Measurements from ENCODE around the gene CST2.
A peak's percentile ranks its signal among the peaks of the same experiment; 100 is the strongest.
"Not testable (repeated sequence)": the region's sequence is repeated elsewhere in the genome, so short reads cannot be mapped to it uniquely, and the experiment has no call there.

CST2 gene

GRCh38 chr20:23782366-23782983, 44.1 kb downstream of the CST2 start:
- Histone ChIP-seq H3K4me2 (ENCODE audit: low read depth, low read length, poor library complexity, severe bottlenecking) (no peak overlapping the region), H3F3A (ENCODE audit: low read depth) (no peaks in the 10 kb centered on the region), H4K20me1 (ENCODE audit: insufficient read depth, low read length, poor library complexity, severe bottlenecking) (no peaks in the 10 kb centered on the region), H2AFZ (ENCODE audit: low read length) (no peak overlapping the region), H3K4me3 (ENCODE audit: low read length, poor library complexity, severe bottlenecking) (no peak overlapping the region), H3K9me3 (ENCODE audit: insufficient read depth, low read depth, low read length) (no peaks in the 10 kb centered on the region), H3K79me2 (ENCODE audit: insufficient read depth, low read length) (no peaks in the 10 kb centered on the region), H3K9ac (ENCODE audit: low read depth, low read length, poor library complexity, severe bottlenecking) (no peak overlapping the region), H3K27me3 (ENCODE audit: insufficient read depth, low read length, poor library complexity, severe bottlenecking) (no peaks in the 10 kb centered on the region), H3K9me2 (replicated peaks; ENCODE audit: low read depth, low read length) (no peaks in the 10 kb centered on the region), H3K36me3 (ENCODE audit: insufficient read depth, low read length) (no peaks in the 10 kb centered on the region), H3K4me1 (ENCODE audit: insufficient read depth, low read length, poor library complexity, severe bottlenecking) (no peaks in the 10 kb centered on the region)
- no peak for TF ChIP-seq EZH2phosphoT487 (IDR thresholded peaks at IDR 0.05; ENCODE audit: borderline replicate concordance)
- TF ChIP-seq CTCF (conservative IDR thresholded peaks at IDR 0.05; ENCODE audit: low read length), result peak; percentile 68

- H3K79me2 ChIP-seq (ENCODE audit: insufficient read depth, low read length); H2AFZ ChIP-seq (ENCODE audit: low read length); H3K4me2 ChIP-seq (ENCODE audit: low read depth, low read length, poor library complexity, severe bottlenecking); H3K27me3 ChIP-seq (ENCODE audit: insufficient read depth, low read length, poor library complexity, severe bottlenecking); H4K20me1 ChIP-seq (ENCODE audit: insufficient read depth, low read length, poor library complexity, severe bottlenecking); H3K9me2 ChIP-seq (replicated peaks; ENCODE audit: low read depth, low read length); H3K9ac ChIP-seq (ENCODE audit: low read depth, low read length, poor library complexity, severe bottlenecking); H3K36me3 ChIP-seq (ENCODE audit: insufficient read depth, low read length); H3K9me3 ChIP-seq (ENCODE audit: insufficient read depth, low read depth, low read length); H3K4me3 ChIP-seq (ENCODE audit: low read length, poor library complexity, severe bottlenecking); H3K4me1 ChIP-seq (ENCODE audit: insufficient read depth, low read length, poor library complexity, severe bottlenecking); H3F3A ChIP-seq (ENCODE audit: low read depth): not testable (repeated sequence)
Observed at GRCh38 chr20:23778676-23779075, 47.9 kb downstream of the CST2 start.

- H3K79me2 ChIP-seq (ENCODE audit: insufficient read depth, low read length); H3K9me3 ChIP-seq (ENCODE audit: insufficient read depth, low read depth, low read length); H3K4me1 ChIP-seq (ENCODE audit: insufficient read depth, low read length, poor library complexity, severe bottlenecking); H3F3A ChIP-seq (ENCODE audit: low read depth); H3K36me3 ChIP-seq (ENCODE audit: insufficient read depth, low read length); H3K9me2 ChIP-seq (replicated peaks; ENCODE audit: low read depth, low read length); H3K9ac ChIP-seq (ENCODE audit: low read depth, low read length, poor library complexity, severe bottlenecking); H3K4me2 ChIP-seq (ENCODE audit: low read depth, low read length, poor library complexity, severe bottlenecking); H4K20me1 ChIP-seq (ENCODE audit: insufficient read depth, low read length, poor library complexity, severe bottlenecking); H3K27me3 ChIP-seq (ENCODE audit: insufficient read depth, low read length, poor library complexity, severe bottlenecking); H3K4me3 ChIP-seq (ENCODE audit: low read length, poor library complexity, severe bottlenecking); H2AFZ ChIP-seq (ENCODE audit: low read length): not testable (repeated sequence)
Observed at GRCh38 chr20:23777380-23777779, 49.1 kb downstream of the CST2 start.

GRCh38 chr20:23776067-23776771, 50.3 kb downstream of the CST2 start:
- no peak overlapping the region for H2AFZ ChIP-seq (ENCODE audit: low read length)
- no peak for TF ChIP-seq EZH2phosphoT487 (IDR thresholded peaks at IDR 0.05; ENCODE audit: borderline replicate concordance)
- TF ChIP-seq CTCF (conservative IDR thresholded peaks at IDR 0.05; ENCODE audit: low read length), result no peak

More at GRCh38 chr20:23776067-23776771, 50.3 kb downstream of the CST2 start:
- H3K27me3 ChIP-seq (ENCODE audit: insufficient read depth, low read length, poor library complexity, severe bottlenecking), result no peaks in the 10 kb centered on the region
- no peaks in the 10 kb centered on the region for H3K36me3 ChIP-seq (ENCODE audit: insufficient read depth, low read length)
- H3K9me3 ChIP-seq (ENCODE audit: insufficient read depth, low read depth, low read length), result no peaks in the 10 kb centered on the region
- H3K4me3 ChIP-seq (ENCODE audit: low read length, poor library complexity, severe bottlenecking), result no peak overlapping the region
- no peaks in the 10 kb centered on the region for H4K20me1 ChIP-seq (ENCODE audit: insufficient read depth, low read length, poor library complexity, severe bottlenecking)
- H3K79me2 ChIP-seq (ENCODE audit: insufficient read depth, low read length), result no peaks in the 10 kb centered on the region
- H3K4me2 ChIP-seq (ENCODE audit: low read depth, low read length, poor library complexity, severe bottlenecking), result no peak overlapping the region
- no peaks in the 10 kb centered on the region for H3F3A ChIP-seq (ENCODE audit: low read depth)
- no peaks in the 10 kb centered on the region for H3K9me2 ChIP-seq (replicated peaks; ENCODE audit: low read depth, low read length)
- no peak overlapping the region for H3K9ac ChIP-seq (ENCODE audit: low read depth, low read length, poor library complexity, severe bottlenecking)
- H3K4me1 ChIP-seq (ENCODE audit: insufficient read depth, low read length, poor library complexity, severe bottlenecking), result no peaks in the 10 kb centered on the region
